Stimulated activated CD8-positive, alpha-beta memory T cell treated with anti-CD3 and anti-CD28 coated beads, Interleukin-12 subunit alpha, Interleukin-12 subunit beta, amount 100 ng/mL, for 24 hours (primary cell): Measurements from ENCODE around the gene MYT1.
"Not testable (repeated sequence)": the region's sequence is repeated elsewhere in the genome, so short reads cannot be mapped to it uniquely, and the experiment has no call there.

Experiments
- DNase-seq: peaks from one replicate; pipeline ENCODE4 v3.0.0-alpha.2; 2020; ENCODE audit errors: extremely low read depth

The MYT1 gene

GRCh38 chr20:64167676-64168075 lies 3.4 kb downstream of the MYT1 start:
- DNase-seq, result no peak

- no peak for DNase-seq
These were observed 4.3 kb downstream of the MYT1 start for GRCh38 chr20:64168381-64169090.

- DNase-seq, result no peak
These were observed 4.9 kb downstream of the MYT1 start for GRCh38 chr20:64169091-64169560.

- DNase-seq, result no peak
These were observed 7.0 kb downstream of the MYT1 start for GRCh38 chr20:64171211-64171610.

GRCh38 chr20:64173116-64173515 lies 8.9 kb downstream of the MYT1 start:
- no peak for DNase-seq

- DNase-seq, result no peak
These were observed 12.3 kb downstream of the MYT1 start for GRCh38 chr20:64176551-64176950.

GRCh38 chr20:64176971-64177370 lies 12.7 kb downstream of the MYT1 start:
- no peak for DNase-seq

GRCh38 chr20:64177384-64177783 lies 13.1 kb downstream of the MYT1 start:
- DNase-seq, result no peak

- DNase-seq, result no peak
These were observed 13.5 kb downstream of the MYT1 start for GRCh38 chr20:64177787-64178186.

GRCh38 chr20:64178925-64179324 lies 14.7 kb downstream of the MYT1 start:
- not testable (repeated sequence) for DNase-seq

GRCh38 chr20:64179805-64180204 lies 15.6 kb downstream of the MYT1 start:
- DNase-seq, result no peak

- no peak for DNase-seq
These were observed 16.4 kb downstream of the MYT1 start for GRCh38 chr20:64180673-64181072.

GRCh38 chr20:64181391-64181790 lies 17.1 kb downstream of the MYT1 start:
- no peak for DNase-seq

GRCh38 chr20:64182146-64182865 lies 18.1 kb downstream of the MYT1 start:
- DNase-seq, result no peak

GRCh38 chr20:64183313-64183712 lies 19.1 kb downstream of the MYT1 start:
- no peak for DNase-seq

GRCh38 chr20:64184795-64185194 lies 20.5 kb downstream of the MYT1 start:
- no peak for DNase-seq

- DNase-seq, result no peak
These were observed 21.1 kb downstream of the MYT1 start for GRCh38 chr20:64185276-64185900.

- DNase-seq, result no peak
These were observed 21.9 kb downstream of the MYT1 start for GRCh38 chr20:64186071-64186598.

GRCh38 chr20:64187213-64187612 lies 23.0 kb downstream of the MYT1 start:
- DNase-seq, result not testable (repeated sequence)

GRCh38 chr20:64188091-64188490 lies 23.8 kb downstream of the MYT1 start:
- DNase-seq, result no peak

GRCh38 chr20:64188682-64189529 lies 24.7 kb downstream of the MYT1 start:
- DNase-seq, result no peak

GRCh38 chr20:64189530-64189966 lies 25.3 kb downstream of the MYT1 start:
- DNase-seq, result no peak
